GM19238 (cell line): Measurements from ENCODE around the gene LSM4.
A peak's percentile ranks its signal among the peaks of the same experiment; 100 is the strongest.
"Not testable (repeated sequence)": the region's sequence is repeated elsewhere in the genome, so short reads cannot be mapped to it uniquely, and the experiment has no call there.

Experiments used
- DNase-seq: peaks from one replicate; pipeline ENCODE4 v3.0.0; 2011; ENCODE audit warnings: low spot score; ENCODE audit not compliant: insufficient read length

Gene LSM4

GRCh38 chr19:18322759-18323460 lies at the start of gene LSM4:
Gene LSM4 (minus strand): TSS chr19:18323076. CDS start chr19:18323020, 56 bp downstream.
- DNase-seq = peak; percentile 98

GRCh38 chr19:18368504-18369222 lies 45.8 kb upstream of the LSM4 start:
- DNase-seq = no peak

- DNase-seq = no peak
These were observed 43.2 kb upstream of the LSM4 start for GRCh38 chr19:18366021-18366435.

- DNase-seq = no peak
These were observed 42.1 kb upstream of the LSM4 start for GRCh38 chr19:18364826-18365528.

GRCh38 chr19:18364277-18364825 lies 41.5 kb upstream of the LSM4 start:
- not testable (repeated sequence) for DNase-seq

GRCh38 chr19:18363787-18364186 lies 40.9 kb upstream of the LSM4 start:
- DNase-seq = no peak

- no peak for DNase-seq
These were observed 40.2 kb upstream of the LSM4 start for GRCh38 chr19:18362934-18363542.

GRCh38 chr19:18361646-18362045 lies 38.8 kb upstream of the LSM4 start:
- no peak for DNase-seq

GRCh38 chr19:18357041-18357440 lies 34.2 kb upstream of the LSM4 start:
- no peak for DNase-seq

- DNase-seq = not testable (repeated sequence)
These were observed 31.9 kb upstream of the LSM4 start for GRCh38 chr19:18354743-18355142.

GRCh38 chr19:18353378-18354005 lies 30.6 kb upstream of the LSM4 start:
- DNase-seq = no peak

GRCh38 chr19:18351544-18351943 lies 28.7 kb upstream of the LSM4 start:
- no peak for DNase-seq

- no peak for DNase-seq
These were observed 27.6 kb upstream of the LSM4 start for GRCh38 chr19:18350490-18350889.

- peak; percentile 60 for DNase-seq
These were observed 26.8 kb upstream of the LSM4 start for GRCh38 chr19:18349524-18350128.

- not testable (repeated sequence) for DNase-seq
These were observed 26.0 kb upstream of the LSM4 start for GRCh38 chr19:18348818-18349339.

- no peak for DNase-seq
These were observed 25.3 kb upstream of the LSM4 start for GRCh38 chr19:18348171-18348570.

GRCh38 chr19:18346091-18346490 lies 23.2 kb upstream of the LSM4 start:
- DNase-seq = no peak

GRCh38 chr19:18345296-18345695 lies 22.4 kb upstream of the LSM4 start:
- no peak for DNase-seq

- no peak for DNase-seq
These were observed 21.7 kb upstream of the LSM4 start for GRCh38 chr19:18344582-18344950.

GRCh38 chr19:18342090-18342632 lies 19.3 kb upstream of the LSM4 start:
- DNase-seq = no peak
